Suprapubic skin (tissue), 4 donors: ENCODE measurements around the gene KRTAP17-1.

ENCODE experiments used
- EP300 ChIP-seq: sonication (generic); formaldehyde crosslinking; IDR thresholded peaks from one replicate; pipeline ENCODE4 v1.6.1; 2017; ENCODE audit warnings: antibody characterized with exemption
- POLR2A ChIP-seq, 2 donors: fragments of 450-650 bp; IDR thresholded peaks; one replicate each; pipeline ENCODE4 v1.6.1; 2017; ENCODE audit warnings: antibody characterized with exemption in 2 of 2, mild to moderate bottlenecking in 2 of 2, moderate library complexity in 2 of 2
- POLR2AphosphoS5 ChIP-seq, 3 donors: sonication (generic); formaldehyde crosslinking; IDR thresholded peaks; one replicate each; pipeline ENCODE4 v1.6.1; 2017; ENCODE audit warnings: antibody characterized with exemption in 3 of 3
- TF ChIP-seq, protein P1 (sequence below), 2 donors: fragments of 200-600 bp in 1 of 2; fragments of 450-650 bp in 1 of 2; sonication (generic) in 1 of 2; IDR thresholded peaks; one replicate each; pipeline ENCODE4 v1.5.1; 2016 to 2019; ENCODE audit warnings: antibody characterized with exemption in 2 of 2, mild to moderate bottlenecking in 1 of 2, moderate library complexity in 1 of 2

DNA sequence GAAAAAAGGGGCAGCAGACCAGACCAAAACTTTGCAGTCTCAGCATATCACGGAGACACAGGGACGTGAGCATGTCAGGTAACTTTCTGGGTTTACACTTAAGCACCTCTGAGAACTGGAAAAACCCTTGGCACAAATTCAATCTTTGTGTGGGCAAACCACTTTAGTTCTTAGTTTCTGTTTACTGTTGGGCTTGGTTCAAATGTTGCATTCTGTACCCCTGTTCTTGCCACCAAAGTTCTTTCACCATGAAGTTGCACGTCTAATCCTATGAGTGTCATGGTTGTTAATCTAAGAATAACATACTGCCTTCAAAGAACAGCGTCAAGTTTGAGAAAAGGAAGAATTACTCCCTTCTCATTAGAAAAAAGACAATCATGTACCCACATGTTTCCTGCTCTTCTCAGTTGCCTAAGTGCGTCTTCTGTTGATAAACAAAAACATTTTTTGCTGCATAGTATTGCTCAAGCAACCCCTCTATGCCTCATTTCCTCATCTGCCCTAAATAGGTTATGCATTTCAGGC is 23.5 kb upstream of the KRTAP17-1 start:
- TF ChIP-seq POLR2AphosphoS5 (IDR thresholded peaks at IDR 0.05) (no peak), POLR2A (IDR thresholded peaks at IDR 0.05) (no peak), EP300 (no peak)
- TF ChIP-seq, protein P1, sequence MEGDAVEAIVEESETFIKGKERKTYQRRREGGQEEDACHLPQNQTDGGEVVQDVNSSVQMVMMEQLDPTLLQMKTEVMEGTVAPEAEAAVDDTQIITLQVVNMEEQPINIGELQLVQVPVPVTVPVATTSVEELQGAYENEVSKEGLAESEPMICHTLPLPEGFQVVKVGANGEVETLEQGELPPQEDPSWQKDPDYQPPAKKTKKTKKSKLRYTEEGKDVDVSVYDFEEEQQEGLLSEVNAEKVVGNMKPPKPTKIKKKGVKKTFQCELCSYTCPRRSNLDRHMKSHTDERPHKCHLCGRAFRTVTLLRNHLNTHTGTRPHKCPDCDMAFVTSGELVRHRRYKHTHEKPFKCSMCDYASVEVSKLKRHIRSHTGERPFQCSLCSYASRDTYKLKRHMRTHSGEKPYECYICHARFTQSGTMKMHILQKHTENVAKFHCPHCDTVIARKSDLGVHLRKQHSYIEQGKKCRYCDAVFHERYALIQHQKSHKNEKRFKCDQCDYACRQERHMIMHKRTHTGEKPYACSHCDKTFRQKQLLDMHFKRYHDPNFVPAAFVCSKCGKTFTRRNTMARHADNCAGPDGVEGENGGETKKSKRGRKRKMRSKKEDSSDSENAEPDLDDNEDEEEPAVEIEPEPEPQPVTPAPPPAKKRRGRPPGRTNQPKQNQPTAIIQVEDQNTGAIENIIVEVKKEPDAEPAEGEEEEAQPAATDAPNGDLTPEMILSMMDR (IDR thresholded peaks at IDR 0.05), result no peak
